ENCODE measurements around the gene GABBR2.

GABBR2 gene

DNA sequence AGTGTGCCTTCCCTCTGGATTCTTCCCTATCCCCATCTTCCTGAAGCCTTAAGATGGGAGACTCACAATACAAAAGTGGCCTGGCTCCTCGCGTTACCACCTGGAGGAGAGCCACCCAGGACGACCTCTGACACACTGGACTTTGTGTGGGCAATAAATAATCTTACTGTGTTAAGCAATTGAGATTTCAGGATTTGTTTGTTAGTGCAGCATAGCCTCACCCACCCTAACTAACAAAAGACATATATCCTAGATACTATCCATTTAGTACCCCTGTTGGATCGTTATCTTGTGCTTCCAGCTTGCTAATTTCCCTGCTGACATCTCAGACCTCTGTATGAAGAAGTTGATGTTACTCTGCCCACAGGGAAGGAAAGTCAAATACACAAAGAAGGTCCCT, 7.9 kb downstream of the GABBR2 start:
- TF ChIP-seq, protein P1, sequence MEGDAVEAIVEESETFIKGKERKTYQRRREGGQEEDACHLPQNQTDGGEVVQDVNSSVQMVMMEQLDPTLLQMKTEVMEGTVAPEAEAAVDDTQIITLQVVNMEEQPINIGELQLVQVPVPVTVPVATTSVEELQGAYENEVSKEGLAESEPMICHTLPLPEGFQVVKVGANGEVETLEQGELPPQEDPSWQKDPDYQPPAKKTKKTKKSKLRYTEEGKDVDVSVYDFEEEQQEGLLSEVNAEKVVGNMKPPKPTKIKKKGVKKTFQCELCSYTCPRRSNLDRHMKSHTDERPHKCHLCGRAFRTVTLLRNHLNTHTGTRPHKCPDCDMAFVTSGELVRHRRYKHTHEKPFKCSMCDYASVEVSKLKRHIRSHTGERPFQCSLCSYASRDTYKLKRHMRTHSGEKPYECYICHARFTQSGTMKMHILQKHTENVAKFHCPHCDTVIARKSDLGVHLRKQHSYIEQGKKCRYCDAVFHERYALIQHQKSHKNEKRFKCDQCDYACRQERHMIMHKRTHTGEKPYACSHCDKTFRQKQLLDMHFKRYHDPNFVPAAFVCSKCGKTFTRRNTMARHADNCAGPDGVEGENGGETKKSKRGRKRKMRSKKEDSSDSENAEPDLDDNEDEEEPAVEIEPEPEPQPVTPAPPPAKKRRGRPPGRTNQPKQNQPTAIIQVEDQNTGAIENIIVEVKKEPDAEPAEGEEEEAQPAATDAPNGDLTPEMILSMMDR (IDR thresholded peaks at IDR 0.05; ENCODE audit: borderline replicate concordance, insufficient read depth, low read depth, low read length) = no peak
- no peak overlapping the region for H3K4me3 ChIP-seq (ENCODE audit: low read depth, low read length)

DNA sequence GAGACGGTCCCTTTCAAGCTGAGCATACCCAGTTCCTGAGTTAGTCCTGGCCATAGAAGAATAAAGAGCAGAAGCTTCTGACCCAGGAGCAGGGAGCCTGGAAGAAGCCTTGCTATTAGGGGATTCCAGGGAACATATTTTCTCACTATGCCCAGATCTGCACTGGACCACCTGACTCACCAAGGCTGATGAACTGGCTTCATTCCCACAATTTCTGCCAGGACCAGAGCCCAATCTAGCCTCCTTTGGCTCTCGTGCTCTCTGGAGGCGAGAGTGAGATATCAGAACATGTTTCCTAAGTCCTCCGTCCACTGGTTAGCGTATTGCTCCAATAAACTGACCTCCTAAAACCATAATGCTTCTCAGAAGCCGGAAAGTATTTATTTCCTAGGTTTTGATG, 9.9 kb downstream of the GABBR2 start:
- TF ChIP-seq, protein P1 (IDR thresholded peaks at IDR 0.05; ENCODE audit: borderline replicate concordance, insufficient read depth, low read depth, low read length) = no peak

DNA sequence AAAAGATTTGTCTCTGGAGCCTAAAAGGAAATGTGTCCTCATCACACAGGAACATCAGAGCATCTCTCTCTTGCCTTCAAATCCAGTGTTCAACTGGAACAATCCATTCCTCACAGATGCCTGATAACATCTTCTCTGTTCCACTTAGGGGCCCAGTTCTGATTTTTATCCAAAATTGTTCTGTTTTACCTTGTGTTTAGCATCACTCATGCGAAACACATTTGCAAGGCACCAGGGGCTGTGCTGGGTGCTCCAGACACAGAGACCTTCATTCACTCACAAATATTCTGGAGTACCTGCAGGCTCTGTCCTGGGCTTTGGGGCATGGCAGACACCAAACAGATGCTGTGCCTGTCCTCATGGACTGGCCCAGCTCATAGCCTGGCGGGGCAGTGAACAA, 13.8 kb downstream of the GABBR2 start:
- TF ChIP-seq, protein P1 (IDR thresholded peaks at IDR 0.05; ENCODE audit: borderline replicate concordance, insufficient read depth, low read depth, low read length) = no peak
- H3K4me3 ChIP-seq (ENCODE audit: low read depth, low read length) = no peak overlapping the region

More for the DNA sequence above, 9.9 kb downstream of the GABBR2 start:
- H3K4me3 ChIP-seq (ENCODE audit: low read depth, low read length) = no peak overlapping the region

DNA sequence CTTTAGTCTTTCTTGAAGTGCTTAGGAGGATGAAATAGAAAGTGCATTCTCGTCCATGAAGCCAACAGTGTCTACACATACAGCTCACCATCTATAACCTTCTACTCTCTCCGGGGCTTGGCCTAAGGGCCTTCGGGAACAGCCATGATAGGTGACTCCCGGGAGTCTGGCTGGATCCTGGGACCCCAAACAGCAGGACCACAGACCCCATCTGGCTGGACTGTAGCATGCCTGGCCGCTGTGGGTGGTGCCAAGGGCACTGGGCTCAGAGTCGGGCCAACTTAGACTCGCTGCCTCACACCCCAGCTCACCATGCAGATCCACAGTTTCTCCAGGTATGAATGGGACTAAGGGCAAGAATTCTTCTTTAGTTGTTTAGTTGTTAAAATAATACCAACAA, 16.3 kb downstream of the GABBR2 start:
- no peak overlapping the region for H3K4me3 ChIP-seq (ENCODE audit: low read depth, low read length)
- TF ChIP-seq, protein P1 (IDR thresholded peaks at IDR 0.05; ENCODE audit: borderline replicate concordance, insufficient read depth, low read depth, low read length) = no peak

- TF ChIP-seq, protein P1 (IDR thresholded peaks at IDR 0.05; ENCODE audit: borderline replicate concordance, insufficient read depth, low read depth, low read length) = no peak
- no peak overlapping the region for H3K4me3 ChIP-seq (ENCODE audit: low read depth, low read length)
These were observed 16.8 kb downstream of the GABBR2 start for GRCh38 chr9:98691890-98692289.

DNA sequence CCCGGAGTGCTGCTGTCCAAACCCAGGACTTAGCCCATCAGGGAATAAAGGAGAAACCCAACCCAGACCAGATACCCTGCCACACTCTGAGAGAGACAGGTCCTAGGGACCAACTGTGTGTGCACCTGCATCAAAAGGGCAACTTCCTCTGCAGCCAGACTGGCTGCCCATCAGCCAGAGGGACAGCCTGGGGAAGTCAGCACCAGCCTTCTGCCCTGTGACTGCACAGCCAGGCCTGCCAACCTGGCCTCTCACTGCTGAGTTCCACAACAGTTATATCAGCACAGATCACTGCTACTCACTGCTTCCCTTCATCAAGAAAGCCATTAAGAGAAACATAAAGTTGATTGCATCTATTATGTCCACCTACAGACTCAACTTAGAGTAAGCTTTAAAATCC, 18.0 kb downstream of the GABBR2 start:
- H3K4me3 ChIP-seq (ENCODE audit: low read depth, low read length) = no peak overlapping the region
- TF ChIP-seq, protein P1 (IDR thresholded peaks at IDR 0.05; ENCODE audit: borderline replicate concordance, insufficient read depth, low read depth, low read length) = no peak

DNA sequence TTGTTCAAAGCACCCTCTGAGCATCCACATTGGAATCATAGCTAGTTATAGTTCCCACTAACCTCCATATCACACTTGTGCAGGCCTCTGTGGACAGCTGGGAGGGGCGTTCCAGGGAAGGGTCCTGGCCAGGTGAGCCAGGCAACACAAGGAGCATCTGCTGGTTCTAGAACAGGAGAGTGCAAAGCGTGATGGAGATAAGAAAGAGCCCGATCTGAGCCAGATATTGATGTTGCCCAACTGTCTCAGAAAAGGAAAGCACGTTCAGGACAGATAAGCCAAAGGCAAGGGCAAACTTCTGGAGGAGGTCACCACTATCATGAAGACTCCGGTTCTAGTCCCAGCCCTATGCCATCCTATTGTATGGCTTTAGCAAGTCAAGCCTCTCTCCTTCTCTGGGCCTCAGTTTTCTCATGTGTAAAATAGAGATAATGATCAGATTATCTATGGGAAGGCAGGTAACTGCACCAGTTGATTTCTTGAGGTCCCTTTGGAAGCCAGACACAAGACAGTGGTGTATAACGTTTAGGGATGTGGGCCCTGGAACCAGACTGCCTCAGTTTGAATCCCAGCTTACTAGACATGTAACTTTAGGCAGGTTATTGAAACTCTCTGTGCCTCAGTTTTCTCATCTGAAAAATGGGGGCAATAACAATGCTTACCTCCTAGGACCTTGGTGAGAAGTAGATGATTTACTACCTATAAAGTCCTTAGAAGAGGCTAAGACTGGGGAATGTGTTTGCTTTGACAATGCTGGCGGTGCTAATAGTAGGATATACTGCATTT, 19.8 kb downstream of the GABBR2 start:
- TF ChIP-seq, protein P1 (IDR thresholded peaks at IDR 0.05; ENCODE audit: borderline replicate concordance, insufficient read depth, low read depth, low read length) = no peak
- H3K4me3 ChIP-seq (ENCODE audit: low read depth, low read length) = no peak overlapping the region

Measured in GM12875 (cell line).